ENCODE results near the gene ZFHX2. TPM values are rescaled to one million over a fixed set of nuclear protein-coding genes. Genes with fewer than 3 reads are reported as not detected.

The ZFHX2 gene
- total and polyA plus RNA-seq, 2 of the 4 experiments (the other 2 are of a cell fraction) = 0.18 to 0.53 TPM

GRCh38 chr14:23577004-23577681, 25.6 kb upstream of the ZFHX2 start:
- intact Hi-C loops (cut with micrococcal nuclease) = no loop called here
- dilution Hi-C loops (cut with HindIII; ENCODE audit: low sequenced_read_pairs, unreplicated experiment) = no loop called here
- Histone ChIP-seq H2AFZ (replicated peaks; ENCODE audit: low read length, poor library complexity) (peak overlapping the region; percentile 70), H2AK9ac (replicated peaks; ENCODE audit: low read depth, low read length, poor library complexity) (no peak overlapping the region), H3K9me3 (ENCODE audit: control insufficient read depth, insufficient read depth, low read length) (no peaks in the 10 kb centered on the region; the same call in 1 of the 2 replicates), H3K27me3 (ENCODE audit: control insufficient read depth, insufficient read depth, low read length) (peaks cover 74% of the 10 kb centered on the region), H4K5ac (ENCODE audit: low read depth, low read length) (no peak overlapping the region), H3K23ac (ENCODE audit: low read depth, low read length) (no peak overlapping the region), H2BK15ac (ENCODE audit: low read depth, low read length) (no peak overlapping the region), H3K56ac (ENCODE audit: extremely low read depth, insufficient read depth, low read length) (no peak overlapping the region), H4K8ac (ENCODE audit: low read depth in 2 of 2, low read length in 2 of 2) (no peak overlapping the region), H3K18ac (ENCODE audit: low read depth, low read length) (no peak overlapping the region), H2BK20ac (ENCODE audit: low read depth, low read length) (no peak overlapping the region), H3K14ac (replicated peaks; ENCODE audit: low read depth, low read length) (no peak overlapping the region), H2BK5ac (ENCODE audit: low read depth, low read length, poor library complexity, severe bottlenecking) (no peak overlapping the region), H3K27ac (ENCODE audit: insufficient read depth, low read length) (no peak overlapping the region), H2BK120ac (ENCODE audit: low read depth, low read length) (no peak overlapping the region), H3K4me3 (ENCODE audit: insufficient read depth, low read depth, low read length) (no peak overlapping the region), H2AK5ac (ENCODE audit: low read depth, low read length) (no peak overlapping the region), H3K9ac (ENCODE audit: low read depth, low read length) (no peak overlapping the region), H3K9me1 (ENCODE audit: insufficient read depth, low read length) (no peaks in the 10 kb centered on the region), H3K79me1 (ENCODE audit: low read depth in 1 of 2, low read length in 2 of 2) (no peaks in the 10 kb centered on the region), H3K4me2 (ENCODE audit: low read depth, low read length) (no peak overlapping the region; the same call in 1 of the 2 replicates), H3K4me1 (ENCODE audit: control insufficient read depth, insufficient read depth, low read length) (no peaks in the 10 kb centered on the region), H3K36me3 (ENCODE audit: control insufficient read depth, insufficient read depth, low read length) (no peaks in the 10 kb centered on the region), H4K91ac (ENCODE audit: insufficient read depth, low read depth, low read length) (no peak overlapping the region), H3K4ac (ENCODE audit: low read depth, low read length) (no peak overlapping the region), H4K20me1 (ENCODE audit: insufficient read depth, low read length) (no peaks in the 10 kb centered on the region; the same call in 1 of the 2 replicates)
- BruUV-seq (replicated peaks) = no TSS peak
- 6% methylated on average over 29 of the region's 67 CpGs; no CpG with 5 or more reads in 1 of the 2 experiments for WGBS, 2 experiments (ENCODE audit: extremely low coverage in 2 of 2, insufficient read length in 1 of 2)
- ATAC-seq (ENCODE audit: low read depth) = peak; percentile 24; the same call in 1 of the 2 replicates
- in situ Hi-C loops (cut with MboI; ENCODE audit: low sequenced_read_pairs) = no loop called here
- DNase-seq = no peak
- POLR2A ChIA-PET (ENCODE audit: unreplicated experiment) = no interaction called here
- CTCF ChIA-PET = no interaction called here
- TF ChIP-seq BHLHE40 (IDR thresholded peaks at IDR 0.05; ENCODE audit: low read depth, low read length) (no peak), MAZ (IDR thresholded peaks at IDR 0.05; ENCODE audit: borderline replicate concordance, low read depth, low read length) (no peak), MXI1 (IDR thresholded peaks at IDR 0.05; ENCODE audit: borderline replicate concordance, low read depth, low read length) (no peak), RFX5 (IDR thresholded peaks at IDR 0.05; ENCODE audit: low read depth, low read length) (no peak), CTCF (conservative IDR thresholded peaks at IDR 0.05; ENCODE audit: low read depth, low read length) (no peak), RAD21 (IDR thresholded peaks at IDR 0.05; ENCODE audit: low read length) (no peak), RCOR1 (IDR thresholded peaks at IDR 0.05; ENCODE audit: insufficient replicate concordance, low read length) (no peak), SMC3 (IDR thresholded peaks at IDR 0.05; ENCODE audit: low read depth, low read length) (no peak), NFE2L2 (IDR thresholded peaks at IDR 0.05; ENCODE audit: low read depth, low read length) (no peak), POLR2A (IDR thresholded peaks at IDR 0.05; ENCODE audit: low read depth, low read length) (no peak), CHD1 (IDR thresholded peaks at IDR 0.05; ENCODE audit: low read depth, low read length) (no peak), CEBPB (IDR thresholded peaks at IDR 0.05; ENCODE audit: low read depth, low read length) (no peak), FOS (IDR thresholded peaks at IDR 0.05; ENCODE audit: low read depth, low read length) (no peak), MAFK (IDR thresholded peaks at IDR 0.05; ENCODE audit: low read depth, low read length) (no peak)
- TF ChIP-seq, protein P1, sequence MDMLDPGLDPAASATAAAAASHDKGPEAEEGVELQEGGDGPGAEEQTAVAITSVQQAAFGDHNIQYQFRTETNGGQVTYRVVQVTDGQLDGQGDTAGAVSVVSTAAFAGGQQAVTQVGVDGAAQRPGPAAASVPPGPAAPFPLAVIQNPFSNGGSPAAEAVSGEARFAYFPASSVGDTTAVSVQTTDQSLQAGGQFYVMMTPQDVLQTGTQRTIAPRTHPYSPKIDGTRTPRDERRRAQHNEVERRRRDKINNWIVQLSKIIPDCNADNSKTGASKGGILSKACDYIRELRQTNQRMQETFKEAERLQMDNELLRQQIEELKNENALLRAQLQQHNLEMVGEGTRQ (IDR thresholded peaks at IDR 0.05; ENCODE audit: low read depth, low read length) = no peak
- TF ChIP-seq, protein P2, sequence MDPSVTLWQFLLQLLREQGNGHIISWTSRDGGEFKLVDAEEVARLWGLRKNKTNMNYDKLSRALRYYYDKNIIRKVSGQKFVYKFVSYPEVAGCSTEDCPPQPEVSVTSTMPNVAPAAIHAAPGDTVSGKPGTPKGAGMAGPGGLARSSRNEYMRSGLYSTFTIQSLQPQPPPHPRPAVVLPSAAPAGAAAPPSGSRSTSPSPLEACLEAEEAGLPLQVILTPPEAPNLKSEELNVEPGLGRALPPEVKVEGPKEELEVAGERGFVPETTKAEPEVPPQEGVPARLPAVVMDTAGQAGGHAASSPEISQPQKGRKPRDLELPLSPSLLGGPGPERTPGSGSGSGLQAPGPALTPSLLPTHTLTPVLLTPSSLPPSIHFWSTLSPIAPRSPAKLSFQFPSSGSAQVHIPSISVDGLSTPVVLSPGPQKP (IDR thresholded peaks at IDR 0.05; ENCODE audit: borderline replicate concordance, low read depth, low read length) = no peak
